H1 (cell line): ENCODE measurements around the gene PROSER1.

Experiments
- CBX5 ChIP-seq: fragments of 300-800, 300-1000 bp; sonication (generic); IDR thresholded peaks from 2 replicates; pipeline ENCODE4 v1.7.1; 2016; ENCODE audit warnings: antibody characterized with exemption, low read length, low read depth
- CREB1 ChIP-seq: IDR thresholded peaks from 2 replicates; pipeline ENCODE4 v1.6.1; 2012; ENCODE audit warnings: inconsistent platforms
- JUN ChIP-seq: IDR thresholded peaks from 2 replicates; pipeline ENCODE4 v1.6.1; 2011; ENCODE audit warnings: low read depth, mild to moderate bottlenecking, improper control_type of control experiment, low read length
- POLR2A ChIP-seq, 2 experiments: IDR thresholded peaks; 1 replicate in 1 of 2; 2 replicates in 1 of 2; pipeline ENCODE4 v1.6.1; 2011; ENCODE audit warnings: low read depth in 2 of 2, low read length in 2 of 2, mild to moderate bottlenecking in 2 of 2; ENCODE audit errors: control extremely low read depth in 1 of 2
- RXRA ChIP-seq: IDR thresholded peaks from 2 replicates; pipeline ENCODE4 v1.6.1; 2011; ENCODE audit warnings: low read depth, mild to moderate bottlenecking, low read length, moderate library complexity; ENCODE audit not compliant: insufficient read depth
- SRF ChIP-seq: IDR thresholded peaks from 2 replicates; pipeline ENCODE4 v1.6.1; 2011; ENCODE audit warnings: mild to moderate bottlenecking, low read depth, low read length, moderate library complexity
- TCF12 ChIP-seq: IDR thresholded peaks from 2 replicates; pipeline ENCODE4 v1.6.1; 2011; ENCODE audit warnings: low read depth, mild to moderate bottlenecking, low read length
- YY1 ChIP-seq: IDR thresholded peaks from 2 replicates; pipeline ENCODE4 v1.6.1; 2011; ENCODE audit warnings: low read depth, mild to moderate bottlenecking, low read length
- TF ChIP-seq, protein P1 (sequence below), 3 experiments: IDR thresholded peaks; 1 replicate in 2 of 3; 2 replicates in 1 of 3; pipeline versions ENCODE4 v1.5.1 to v1.6.1; 2011; ENCODE audit warnings: low read length in 3 of 3, mild to moderate bottlenecking in 3 of 3, inconsistent platforms in 2 of 3, low read depth in 1 of 3, moderate library complexity in 1 of 3; ENCODE audit not compliant: insufficient read depth in 1 of 3; ENCODE audit errors: control extremely low read depth in 1 of 3

DNA sequence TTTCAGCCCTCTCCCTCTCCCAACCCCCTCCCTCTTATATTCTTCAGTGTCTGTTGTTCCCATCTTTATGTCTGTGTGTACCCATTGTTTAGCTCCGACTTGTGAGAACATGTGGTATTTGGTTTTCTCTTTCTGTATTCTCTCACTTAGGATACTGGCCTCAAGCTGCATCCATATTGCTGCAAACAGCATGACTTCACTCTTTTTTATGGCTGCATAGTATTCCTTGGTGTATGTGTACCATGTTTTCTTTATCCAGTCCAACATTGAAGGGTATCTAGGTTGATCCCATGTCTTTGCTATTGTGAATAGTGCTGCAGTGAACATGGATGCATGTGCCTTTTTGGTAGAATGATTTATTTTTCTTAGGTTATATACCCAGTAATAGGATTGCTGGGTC, 18.1 kb upstream of the PROSER1 start:
- TF ChIP-seq, protein P1, sequence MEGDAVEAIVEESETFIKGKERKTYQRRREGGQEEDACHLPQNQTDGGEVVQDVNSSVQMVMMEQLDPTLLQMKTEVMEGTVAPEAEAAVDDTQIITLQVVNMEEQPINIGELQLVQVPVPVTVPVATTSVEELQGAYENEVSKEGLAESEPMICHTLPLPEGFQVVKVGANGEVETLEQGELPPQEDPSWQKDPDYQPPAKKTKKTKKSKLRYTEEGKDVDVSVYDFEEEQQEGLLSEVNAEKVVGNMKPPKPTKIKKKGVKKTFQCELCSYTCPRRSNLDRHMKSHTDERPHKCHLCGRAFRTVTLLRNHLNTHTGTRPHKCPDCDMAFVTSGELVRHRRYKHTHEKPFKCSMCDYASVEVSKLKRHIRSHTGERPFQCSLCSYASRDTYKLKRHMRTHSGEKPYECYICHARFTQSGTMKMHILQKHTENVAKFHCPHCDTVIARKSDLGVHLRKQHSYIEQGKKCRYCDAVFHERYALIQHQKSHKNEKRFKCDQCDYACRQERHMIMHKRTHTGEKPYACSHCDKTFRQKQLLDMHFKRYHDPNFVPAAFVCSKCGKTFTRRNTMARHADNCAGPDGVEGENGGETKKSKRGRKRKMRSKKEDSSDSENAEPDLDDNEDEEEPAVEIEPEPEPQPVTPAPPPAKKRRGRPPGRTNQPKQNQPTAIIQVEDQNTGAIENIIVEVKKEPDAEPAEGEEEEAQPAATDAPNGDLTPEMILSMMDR (IDR thresholded peaks at IDR 0.05; ENCODE audit: control extremely low read depth in 1 of 3, insufficient read depth in 1 of 3, low read depth in 1 of 3, low read length in 3 of 3) = no peak
- TF ChIP-seq POLR2A (IDR thresholded peaks at IDR 0.05; ENCODE audit: control extremely low read depth in 1 of 2, low read depth in 2 of 2, low read length in 2 of 2) (no peak), TCF12 (no peak), YY1 (no peak), CBX5 (no peak), RXRA (no peak), CREB1 (no peak), SRF (no peak), JUN (no peak)
